ENCODE measurements around the gene MAPK8IP3.

Gene MAPK8IP3

DNA sequence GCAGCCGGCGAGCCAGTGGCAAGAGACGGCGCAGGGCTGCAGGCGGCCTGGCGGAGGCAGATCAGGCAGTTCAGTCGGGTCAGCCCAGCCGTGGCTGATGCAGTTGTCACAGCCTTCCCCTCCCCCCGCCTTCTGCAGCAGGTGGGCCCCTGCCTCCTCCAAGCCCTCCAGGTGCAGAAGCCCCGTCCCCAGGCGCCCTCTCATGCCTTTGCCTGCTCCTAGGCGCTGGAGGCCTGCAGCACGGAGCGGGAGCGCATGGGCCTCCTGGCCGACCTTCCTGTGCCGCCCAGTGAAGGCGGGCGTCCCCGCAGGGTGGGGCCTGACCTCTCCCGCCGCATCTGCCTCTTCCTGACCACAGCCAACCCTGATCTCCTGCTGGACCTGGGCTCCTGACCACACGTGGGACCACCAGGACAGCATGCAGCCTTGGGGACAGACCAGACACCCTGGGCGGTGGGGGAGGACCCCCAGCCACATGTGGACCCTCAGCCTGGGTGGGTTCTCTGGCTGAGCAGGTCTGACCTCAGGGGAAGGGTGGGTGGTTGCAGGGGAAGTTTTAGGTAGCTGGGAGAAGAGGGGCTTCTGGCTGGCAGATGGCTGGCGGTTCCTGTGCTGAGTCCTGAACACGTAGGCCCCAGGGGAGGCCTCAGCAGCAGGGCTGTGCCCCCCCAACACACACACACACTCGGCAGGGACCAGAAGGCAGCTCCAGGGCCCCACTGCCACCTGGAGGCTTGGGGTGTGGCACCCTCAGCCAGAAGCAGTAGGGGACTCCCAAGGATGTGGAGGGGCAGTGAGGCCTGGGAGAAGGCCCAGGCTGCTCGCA is 70.1 kb downstream of the MAPK8IP3 start:
- TF ChIP-seq, protein P1, sequence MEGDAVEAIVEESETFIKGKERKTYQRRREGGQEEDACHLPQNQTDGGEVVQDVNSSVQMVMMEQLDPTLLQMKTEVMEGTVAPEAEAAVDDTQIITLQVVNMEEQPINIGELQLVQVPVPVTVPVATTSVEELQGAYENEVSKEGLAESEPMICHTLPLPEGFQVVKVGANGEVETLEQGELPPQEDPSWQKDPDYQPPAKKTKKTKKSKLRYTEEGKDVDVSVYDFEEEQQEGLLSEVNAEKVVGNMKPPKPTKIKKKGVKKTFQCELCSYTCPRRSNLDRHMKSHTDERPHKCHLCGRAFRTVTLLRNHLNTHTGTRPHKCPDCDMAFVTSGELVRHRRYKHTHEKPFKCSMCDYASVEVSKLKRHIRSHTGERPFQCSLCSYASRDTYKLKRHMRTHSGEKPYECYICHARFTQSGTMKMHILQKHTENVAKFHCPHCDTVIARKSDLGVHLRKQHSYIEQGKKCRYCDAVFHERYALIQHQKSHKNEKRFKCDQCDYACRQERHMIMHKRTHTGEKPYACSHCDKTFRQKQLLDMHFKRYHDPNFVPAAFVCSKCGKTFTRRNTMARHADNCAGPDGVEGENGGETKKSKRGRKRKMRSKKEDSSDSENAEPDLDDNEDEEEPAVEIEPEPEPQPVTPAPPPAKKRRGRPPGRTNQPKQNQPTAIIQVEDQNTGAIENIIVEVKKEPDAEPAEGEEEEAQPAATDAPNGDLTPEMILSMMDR (conservative IDR thresholded peaks at IDR 0.05) = no peak
- H3K27ac ChIP-seq = no peak overlapping the region

DNA sequence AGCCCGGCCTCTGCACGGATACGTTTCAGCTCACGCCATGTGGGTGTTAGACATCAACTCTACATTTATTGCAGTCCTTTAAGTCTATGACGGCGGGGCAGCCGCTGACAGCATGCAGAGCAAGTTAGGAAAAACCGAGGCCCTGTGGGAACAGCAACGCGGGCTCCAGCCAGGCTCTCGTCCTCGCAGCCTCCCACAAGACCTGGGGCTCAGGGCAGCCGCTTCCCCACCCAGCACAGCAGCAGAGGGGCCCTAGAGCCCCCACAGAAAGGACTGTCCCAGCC is 70.6 kb downstream of the MAPK8IP3 start:
- TF ChIP-seq, protein P1 (conservative IDR thresholded peaks at IDR 0.05) = no peak
- H3K27ac ChIP-seq = no peak overlapping the region

DNA sequence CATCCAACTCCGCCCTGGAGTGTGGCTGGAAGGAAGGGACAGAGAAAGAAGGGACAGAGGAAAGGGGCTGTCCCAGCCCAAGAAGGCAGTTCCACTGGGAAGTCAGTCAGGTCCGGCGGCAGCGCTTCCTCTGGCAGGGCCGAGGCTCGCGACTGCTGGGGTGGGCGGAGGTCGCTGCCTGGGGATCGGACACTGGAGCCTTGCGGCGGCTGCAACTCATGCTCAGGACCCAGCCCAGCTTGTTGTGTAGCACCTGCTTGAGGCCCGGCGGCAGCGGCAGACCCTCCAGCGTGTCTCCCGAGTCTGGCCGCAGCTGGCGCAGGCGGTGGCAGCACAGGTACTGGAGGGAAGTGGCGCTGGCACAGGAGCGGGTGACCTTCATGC is 71.0 kb downstream of the MAPK8IP3 start:
- TF ChIP-seq, protein P1 (conservative IDR thresholded peaks at IDR 0.05) = no peak
- no peak overlapping the region for H3K27ac ChIP-seq

DNA sequence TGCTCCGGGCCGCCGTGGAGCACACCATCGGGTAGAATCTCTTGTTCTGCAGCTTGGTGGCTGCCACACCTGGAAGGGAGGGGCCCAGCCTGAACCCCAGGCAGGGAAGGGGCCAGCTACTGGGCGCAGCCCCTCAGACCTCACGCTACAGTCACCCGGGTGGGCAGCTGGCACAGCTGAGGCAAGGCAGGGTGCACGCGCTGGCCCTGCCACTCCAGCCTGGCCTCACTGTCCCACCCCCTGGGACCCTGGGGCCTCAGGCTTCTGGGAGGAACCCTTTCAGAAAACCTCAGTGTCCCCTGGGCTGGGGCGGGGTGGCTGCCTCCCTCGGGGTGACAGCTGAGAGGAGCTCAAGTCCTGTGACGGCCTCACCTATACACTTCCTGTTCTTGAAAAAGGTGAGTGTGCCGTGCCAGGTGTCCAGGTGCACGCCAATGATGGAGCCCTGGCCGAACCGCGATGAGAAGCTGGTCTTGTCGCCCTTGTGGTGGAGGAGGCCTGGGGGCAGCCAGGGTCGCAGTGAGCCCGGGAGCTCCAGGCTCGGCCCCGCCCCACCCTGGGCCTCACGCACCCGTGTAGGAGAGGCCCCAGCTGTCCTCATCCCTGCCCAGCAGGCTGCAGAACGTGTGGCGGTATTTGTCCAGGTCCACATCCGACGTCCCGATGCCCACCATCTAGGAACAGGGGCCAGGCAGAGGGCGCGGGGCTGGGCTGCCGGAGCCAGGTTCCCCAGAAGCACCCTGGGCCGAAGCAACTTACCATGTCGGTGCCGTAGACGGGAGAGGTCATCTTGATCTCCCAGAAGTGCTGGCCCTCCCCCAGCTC is 71.6 kb downstream of the MAPK8IP3 start:
- TF ChIP-seq, protein P1 (conservative IDR thresholded peaks at IDR 0.05) = no peak
- no peak overlapping the region for H3K27ac ChIP-seq

DNA sequence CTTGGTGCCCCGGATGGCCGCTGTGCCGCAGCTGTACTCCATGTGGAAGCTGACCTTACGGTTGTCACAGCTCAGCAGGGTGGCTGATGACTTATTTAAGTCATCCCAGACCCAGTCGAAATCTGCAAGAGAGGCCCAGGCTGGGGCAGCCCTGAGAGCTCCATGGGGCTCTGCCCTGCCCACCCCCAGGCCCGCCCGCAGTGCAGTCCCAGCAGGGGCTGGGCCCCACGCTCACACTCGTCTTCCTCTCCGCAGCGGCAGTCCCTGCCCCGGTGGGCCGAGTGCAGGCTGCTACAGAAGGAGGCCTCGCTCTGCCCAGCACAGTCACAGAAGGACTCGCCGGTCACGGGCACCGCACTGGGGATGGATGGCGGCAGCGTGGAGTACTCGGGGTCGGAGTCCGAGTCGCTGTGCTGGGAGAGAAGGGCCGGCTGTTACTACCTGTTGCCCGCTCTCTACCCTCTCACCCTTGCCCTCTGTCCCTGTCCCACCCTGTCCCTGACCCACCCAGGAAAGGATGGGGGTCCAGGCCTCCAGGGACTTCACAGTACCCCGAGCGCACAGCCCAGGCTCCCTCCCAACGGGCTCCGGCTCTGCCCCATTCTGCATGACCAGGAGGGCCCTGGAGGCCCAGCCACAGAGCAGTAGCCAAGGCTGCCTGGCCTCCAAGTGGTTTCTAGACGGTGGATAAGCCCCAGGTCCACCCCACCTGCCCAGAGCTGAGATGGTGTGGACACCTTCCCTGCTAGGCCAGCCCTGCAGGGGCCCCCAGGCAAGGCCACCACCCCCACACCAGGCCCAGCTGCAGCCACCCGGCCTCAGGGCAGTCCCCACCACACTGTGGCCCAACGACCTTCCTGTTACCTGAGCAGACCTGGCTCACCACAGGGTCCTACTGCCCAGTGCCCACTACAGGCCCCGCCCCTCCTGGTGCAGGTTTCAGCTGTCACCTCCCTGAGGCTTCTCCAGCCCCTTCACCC is 72.5 kb downstream of the MAPK8IP3 start:
- H3K27ac ChIP-seq = peak overlapping the region; percentile 77; the same call in 1 of the 2 replicates
- TF ChIP-seq, protein P1 (conservative IDR thresholded peaks at IDR 0.05) = no peak

DNA sequence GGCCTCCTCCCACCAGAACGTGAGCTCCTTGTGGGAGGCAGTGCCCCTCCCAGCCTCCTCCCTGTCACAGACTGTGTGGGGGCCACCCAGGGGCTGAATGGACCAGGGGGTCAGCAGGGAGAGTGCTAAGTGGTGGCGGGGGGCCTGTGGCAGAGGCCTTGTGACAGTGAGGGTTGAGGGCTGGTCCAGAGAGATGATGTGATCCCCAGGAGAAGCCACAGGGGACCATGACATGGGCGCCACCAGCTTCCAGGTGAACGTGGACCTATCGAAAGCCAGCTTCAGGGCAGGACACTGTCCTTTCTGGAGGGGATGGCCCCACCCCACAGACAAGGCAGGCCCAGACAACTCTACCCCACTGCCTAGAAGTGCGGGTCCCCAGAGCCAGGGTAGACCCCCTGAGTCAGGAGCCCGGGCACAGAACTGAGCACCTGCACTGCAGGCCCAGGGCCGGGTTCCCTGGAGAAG is 73.3 kb downstream of the MAPK8IP3 start:
- peak overlapping the region; percentile 77 for H3K27ac ChIP-seq
- TF ChIP-seq, protein P1 (conservative IDR thresholded peaks at IDR 0.05) = no peak
